ENCODE results near the gene MED13L. TPM values are rescaled to one million over a fixed set of nuclear protein-coding genes. Genes with fewer than 3 reads are reported as not detected.

MED13L gene
- total RNA-seq, 5 donors from 2014 or later (not counting 1 experiment from before 2014, with no cell fraction given) = 126 to 216 (median 133) TPM

GRCh38 chr12:116201908-116202307 is 75.6 kb downstream of the MED13L start:
- Histone ChIP-seq H3K4me3 (ENCODE audit: control insufficient read depth in 1 of 2, extremely low read depth in 1 of 2, low read length in 1 of 2) (no peak overlapping the region), H3K27me3 (replicated peaks in 1 of 2; ENCODE audit: control insufficient read depth in 2 of 2, extremely low read depth in 1 of 2, insufficient read depth in 2 of 2, low read length in 1 of 2) (no peaks in the 10 kb centered on the region), H3K36me3 (ENCODE audit: control insufficient read depth in 2 of 2, extremely low read depth in 1 of 2, insufficient read depth in 1 of 2, low read length in 1 of 2) (no peaks in the 10 kb centered on the region), H3K4me1 (ENCODE audit: control insufficient read depth in 1 of 2, extremely low read depth in 1 of 2, insufficient read depth in 2 of 2, low read length in 2 of 2) (peaks cover 0 to 23% of the 10 kb centered on the region in 2 experiments), H3K9me3 (no peaks in the 10 kb centered on the region), H3K27ac (ENCODE audit: low read length) (no peak overlapping the region)
- no peak overlapping the region for H3K4me3 Mint-ChIP-seq
- H3K27ac Mint-ChIP-seq = no peak overlapping the region
- no peaks in the 10 kb centered on the region for H3K27me3 Mint-ChIP-seq
- H3K4me1 Mint-ChIP-seq = peaks cover 72 to 91% (median 82%) of the 10 kb centered on the region in 3 donors
- ChIA-PET CTCF (interaction anchor here (0.8 kb wide), 2 partner anchors 24 to 238 kb away, joined by 3 read pairs; no protein-coding TSS in a partner anchor), POLR2A (no interaction called here)
- no peaks in the 10 kb centered on the region for H3K9me3 Mint-ChIP-seq
- ATAC-seq (replicated peaks in 1 of 4) (no peak), DNase-seq (no peak)
- peaks cover 22% of the 10 kb centered on the region for H3K36me3 Mint-ChIP-seq
- no CpG with 5 or more reads among the region's 1 CpG for WGBS (ENCODE audit: insufficient coverage)

- Histone ChIP-seq H3K9me3 (no peaks in the 10 kb centered on the region), H3K27ac (ENCODE audit: low read length) (no peak overlapping the region), H3K27me3 (replicated peaks in 1 of 2; ENCODE audit: control insufficient read depth in 2 of 2, extremely low read depth in 1 of 2, insufficient read depth in 2 of 2, low read length in 1 of 2) (no peaks in the 10 kb centered on the region), H3K36me3 (ENCODE audit: control insufficient read depth in 2 of 2, extremely low read depth in 1 of 2, insufficient read depth in 1 of 2, low read length in 1 of 2) (no peaks in the 10 kb centered on the region), H3K4me3 (ENCODE audit: control insufficient read depth in 1 of 2, extremely low read depth in 1 of 2, low read length in 1 of 2) (no peak overlapping the region), H3K4me1 (ENCODE audit: control insufficient read depth in 1 of 2, extremely low read depth in 1 of 2, insufficient read depth in 2 of 2, low read length in 2 of 2) (peaks cover 0 to 23% of the 10 kb centered on the region in 2 experiments)
- H3K27me3 Mint-ChIP-seq = no peaks in the 10 kb centered on the region
- H3K36me3 Mint-ChIP-seq = peaks cover 22% of the 10 kb centered on the region
- no peaks in the 10 kb centered on the region for H3K9me3 Mint-ChIP-seq
- ATAC-seq (replicated peaks in 1 of 4) (no peak), DNase-seq (no peak)
- POLR2A ChIA-PET = no interaction called here
- CTCF ChIA-PET = interaction anchor here in 1 of 2 donors (0.8 kb wide), 1 partner anchor 25 kb away, joined by 3 read pairs; no protein-coding TSS in a partner anchor
- peaks cover 72 to 91% (median 83%) of the 10 kb centered on the region in 3 donors for H3K4me1 Mint-ChIP-seq
- no CpG with 5 or more reads among the region's 2 CpGs for WGBS (ENCODE audit: insufficient coverage)
- H3K27ac Mint-ChIP-seq = no peak overlapping the region
- no peak overlapping the region for H3K4me3 Mint-ChIP-seq
Measured at GRCh38 chr12:116201359-116201758, 76.1 kb downstream of the MED13L start.

- Mint-ChIP-seq H3K36me3 (peaks cover 22% of the 10 kb centered on the region), H3K9me3 (no peaks in the 10 kb centered on the region), H3K27me3 (no peaks in the 10 kb centered on the region), H3K4me3 (no peak overlapping the region), H3K4me1 (peaks cover 74 to 93% (median 86%) of the 10 kb centered on the region in 3 donors), H3K27ac (no peak overlapping the region)
- H3K4me1 ChIP-seq (ENCODE audit: control insufficient read depth in 1 of 2, extremely low read depth in 1 of 2, insufficient read depth in 2 of 2, low read length in 2 of 2) = peaks cover 0 to 28% of the 10 kb centered on the region in 2 experiments
- ChIA-PET CTCF (no interaction called here), POLR2A (no interaction called here)
- no peaks in the 10 kb centered on the region for H3K9me3 ChIP-seq
- DNase-seq (no peak), ATAC-seq (replicated peaks in 1 of 4) (no peak)
- no peak overlapping the region for H3K27ac ChIP-seq (ENCODE audit: low read length)
- no peaks in the 10 kb centered on the region for H3K36me3 ChIP-seq (ENCODE audit: control insufficient read depth in 2 of 2, extremely low read depth in 1 of 2, insufficient read depth in 1 of 2, low read length in 1 of 2)
- H3K27me3 ChIP-seq (replicated peaks in 1 of 2; ENCODE audit: control insufficient read depth in 2 of 2, extremely low read depth in 1 of 2, insufficient read depth in 2 of 2, low read length in 1 of 2) = no peaks in the 10 kb centered on the region
- WGBS (ENCODE audit: insufficient coverage) = no CpG with 5 or more reads among the region's 1 CpG
- no peak overlapping the region for H3K4me3 ChIP-seq (ENCODE audit: control insufficient read depth in 1 of 2, extremely low read depth in 1 of 2, low read length in 1 of 2)
Measured at GRCh38 chr12:116200812-116201211, 76.7 kb downstream of the MED13L start.

- Histone ChIP-seq H3K27me3 (replicated peaks in 1 of 2; ENCODE audit: control insufficient read depth in 2 of 2, extremely low read depth in 1 of 2, insufficient read depth in 2 of 2, low read length in 1 of 2) (no peaks in the 10 kb centered on the region), H3K36me3 (ENCODE audit: control insufficient read depth in 2 of 2, extremely low read depth in 1 of 2, insufficient read depth in 1 of 2, low read length in 1 of 2) (no peaks in the 10 kb centered on the region), H3K4me1 (ENCODE audit: control insufficient read depth in 1 of 2, extremely low read depth in 1 of 2, insufficient read depth in 2 of 2, low read length in 2 of 2) (peaks cover 9 to 32% of the 10 kb centered on the region in 2 experiments), H3K4me3 (ENCODE audit: control insufficient read depth in 1 of 2, extremely low read depth in 1 of 2, low read length in 1 of 2) (no peak overlapping the region), H3K9me3 (no peaks in the 10 kb centered on the region), H3K27ac (ENCODE audit: low read length) (no peak overlapping the region)
- POLR2A ChIA-PET = no interaction called here
- Mint-ChIP-seq H3K36me3 (peaks cover 11% of the 10 kb centered on the region), H3K4me1 (peaks cover 80 to 95% (median 89%) of the 10 kb centered on the region in 3 donors), H3K27ac (no peak overlapping the region), H3K4me3 (no peak overlapping the region), H3K9me3 (no peaks in the 10 kb centered on the region), H3K27me3 (no peaks in the 10 kb centered on the region)
- CTCF ChIA-PET = no interaction called here
- DNase-seq = no peak
- WGBS (ENCODE audit: insufficient coverage) = 100% methylated on average over 1 of the region's 1 CpG
- ATAC-seq (replicated peaks in 1 of 4) = no peak
Measured at GRCh38 chr12:116199160-116199706, 78.3 kb downstream of the MED13L start.

- Histone ChIP-seq H3K4me3 (ENCODE audit: control insufficient read depth in 1 of 2, extremely low read depth in 1 of 2, low read length in 1 of 2) (no peak overlapping the region), H3K4me1 (ENCODE audit: control insufficient read depth in 1 of 2, extremely low read depth in 1 of 2, insufficient read depth in 2 of 2, low read length in 2 of 2) (peaks cover 9 to 26% of the 10 kb centered on the region in 2 experiments), H3K27me3 (replicated peaks in 1 of 2; ENCODE audit: control insufficient read depth in 2 of 2, extremely low read depth in 1 of 2, insufficient read depth in 2 of 2, low read length in 1 of 2) (no peaks in the 10 kb centered on the region), H3K27ac (ENCODE audit: low read length) (no peak overlapping the region), H3K9me3 (no peaks in the 10 kb centered on the region), H3K36me3 (ENCODE audit: control insufficient read depth in 2 of 2, extremely low read depth in 1 of 2, insufficient read depth in 1 of 2, low read length in 1 of 2) (no peaks in the 10 kb centered on the region)
- Mint-ChIP-seq H3K36me3 (peaks cover 4% of the 10 kb centered on the region), H3K4me1 (peaks cover 84 to 91% (median 86%) of the 10 kb centered on the region in 3 donors), H3K4me3 (no peak overlapping the region), H3K27ac (no peak overlapping the region), H3K27me3 (no peaks in the 10 kb centered on the region), H3K9me3 (no peaks in the 10 kb centered on the region)
- ChIA-PET POLR2A (no interaction called here), CTCF (interaction anchor here in 1 of 2 donors (1.3 kb wide), 1 partner anchor 81 kb away, joined by 3 read pairs; no protein-coding TSS in a partner anchor)
- ATAC-seq (replicated peaks in 1 of 4) = no peak
- 94% methylated on average over 6 of the region's 14 CpGs for WGBS (ENCODE audit: insufficient coverage)
- DNase-seq = no peak
Measured at GRCh38 chr12:116196752-116197718, 80.5 kb downstream of the MED13L start.

- no peak overlapping the region for H3K27ac ChIP-seq (ENCODE audit: low read length)
- no peaks in the 10 kb centered on the region for H3K36me3 ChIP-seq (ENCODE audit: control insufficient read depth in 2 of 2, extremely low read depth in 1 of 2, insufficient read depth in 1 of 2, low read length in 1 of 2)
- ATAC-seq (replicated peaks in 1 of 4) = no peak
- H3K4me3 ChIP-seq (ENCODE audit: control insufficient read depth in 1 of 2, extremely low read depth in 1 of 2, low read length in 1 of 2) = no peak overlapping the region
- no peaks in the 10 kb centered on the region for H3K9me3 Mint-ChIP-seq
- no peaks in the 10 kb centered on the region for H3K9me3 ChIP-seq
- no peak overlapping the region for H3K4me3 Mint-ChIP-seq
- H3K36me3 Mint-ChIP-seq = peaks cover 2% of the 10 kb centered on the region
- H3K27ac Mint-ChIP-seq = no peak overlapping the region
- no CpG with 5 or more reads among the region's 3 CpGs for WGBS (ENCODE audit: insufficient coverage)
- peaks cover 9 to 26% of the 10 kb centered on the region in 2 experiments for H3K4me1 ChIP-seq (ENCODE audit: control insufficient read depth in 1 of 2, extremely low read depth in 1 of 2, insufficient read depth in 2 of 2, low read length in 2 of 2)
- H3K27me3 ChIP-seq (replicated peaks in 1 of 2; ENCODE audit: control insufficient read depth in 2 of 2, extremely low read depth in 1 of 2, insufficient read depth in 2 of 2, low read length in 1 of 2) = no peaks in the 10 kb centered on the region
- POLR2A ChIA-PET = interaction anchor here in 1 of 2 donors (0.6 kb wide), 1 partner anchor 23 kb away, joined by 5 read pairs; no protein-coding TSS in a partner anchor
- H3K4me1 Mint-ChIP-seq = peaks cover 78 to 85% (median 79%) of the 10 kb centered on the region in 3 donors
- DNase-seq = no peak
- CTCF ChIA-PET = interaction anchor here in 1 of 2 donors (1.3 kb wide), 1 partner anchor 82 kb away, joined by 3 read pairs; no protein-coding TSS in a partner anchor
- H3K27me3 Mint-ChIP-seq = no peaks in the 10 kb centered on the region
Measured at GRCh38 chr12:116196226-116196625, 81.3 kb downstream of the MED13L start.

Data from T-cell (primary cell).